Mucosa of descending colon (tissue), 3 donors: ENCODE measurements around the gene ARHGAP5. TPM values are rescaled to one million over a fixed set of nuclear protein-coding genes. Genes with fewer than 3 reads are reported as not detected.

Source experiments
- ATAC-seq: fragments of 200-7000 bp; cut with Tn5 transposase; one replicate; pipeline ENCODE4 v1.9.1; 2020; ENCODE audit warnings: mild to moderate bottlenecking, moderate library complexity
- DNase-seq, 3 donors: peaks; one replicate each; pipeline ENCODE4 v3.0.0-alpha.2; 2020
- H3K36me3 ChIP-seq: fragments of 200-600 bp; one replicate; pipeline ENCODE4 v1.8.0; 2021; ENCODE audit warnings: low read depth, mild to moderate bottlenecking
- H3K4me1 ChIP-seq: fragments of 200-600 bp; one replicate; pipeline ENCODE4 v1.8.0; 2021; ENCODE audit warnings: low read depth, mild to moderate bottlenecking
- H3K4me3 ChIP-seq: fragments of 200-600 bp; one replicate; pipeline ENCODE4 v1.8.0; 2021; ENCODE audit warnings: mild to moderate bottlenecking
- H3K9me3 ChIP-seq: fragments of 200-600 bp; one replicate; pipeline ENCODE4 v1.8.0; 2021; ENCODE audit warnings: mild to moderate bottlenecking
- CTCF ChIP-seq: fragments of 200-600 bp; IDR thresholded peaks from one replicate; pipeline ENCODE4 v1.8.0; 2022; ENCODE audit warnings: antibody characterized with exemption, mild to moderate bottlenecking
- intact Hi-C, 2 donors: fragments of 100-400 bp; cut with DNase I in 1 of 2; cut with micrococcal nuclease in 1 of 2; formaldehyde crosslinking; loops; one replicate each; pipeline versions ENCODE4 v1.11.0 to v1.11.1; 2022; cut with DNase I, micrococcal nuclease
- total RNA-seq, 3 donors: library from RNA; stranded (reverse); fragmentation: NEBNext Ultra II Directional in 2 of 3; extraction: Animal tissue kit (Norgen Biotek cat#: 25700) in 2 of 3; gene quantifications; one replicate each; pipeline versions ENCODE4 v1.2.1 to v1.2.4, GENCODE V29; 2021 to 2023
- donor health status: DM: no; HTN: no; CAD: no; lungs with moderate emphysema.
- donor health status: DM: no; HTN: no; CAD: no.
- donor health status: DM: no; HTN: yes; CAD: no.

The ARHGAP5 gene
- total RNA-seq, 3 donors from 2014 or later, result 94.7 to 203 (median 106) TPM

- no peaks in the 10 kb centered on the region for H3K36me3 ChIP-seq
- DNase-seq (no peak), ATAC-seq (peak; percentile 22)
- no peaks in the 10 kb centered on the region for H3K9me3 ChIP-seq
- peaks cover 40% of the 10 kb centered on the region for H3K4me1 ChIP-seq
- intact Hi-C loops, result no loop called here
- TF ChIP-seq CTCF, result no peak
- H3K4me3 ChIP-seq, result no peak overlapping the region
Measured at GRCh38 chr14:32087173-32087861, 10.2 kb downstream of the ARHGAP5 start.

- intact Hi-C loops, result no loop called here
- ATAC-seq (no peak), DNase-seq (no peak)
- no peaks in the 10 kb centered on the region for H3K36me3 ChIP-seq
- H3K9me3 ChIP-seq, result no peaks in the 10 kb centered on the region
- no peak overlapping the region for H3K4me3 ChIP-seq
- H3K4me1 ChIP-seq, result peaks cover 35% of the 10 kb centered on the region
- TF ChIP-seq CTCF, result no peak
Measured at GRCh38 chr14:32087907-32088306, 10.8 kb downstream of the ARHGAP5 start.

- intact Hi-C loops, result no loop called here
- no peak for ATAC-seq
Measured at GRCh38 chr14:32090686-32091085, 13.6 kb downstream of the ARHGAP5 start.

GRCh38 chr14:32099473-32099872 is 22.4 kb downstream of the ARHGAP5 start:
- H3K9me3 ChIP-seq, result no peaks in the 10 kb centered on the region
- H3K36me3 ChIP-seq, result no peaks in the 10 kb centered on the region
- ATAC-seq (no peak), DNase-seq (no peak)
- peaks cover 16% of the 10 kb centered on the region for H3K4me1 ChIP-seq
- no peak overlapping the region for H3K4me3 ChIP-seq
- no peak for TF ChIP-seq CTCF
- intact Hi-C loops, result no loop called here

More at GRCh38 chr14:32090686-32091085, 13.6 kb downstream of the ARHGAP5 start:
- no peak for TF ChIP-seq CTCF
- no peak for DNase-seq
- no peak overlapping the region for H3K4me3 ChIP-seq
- no peaks in the 10 kb centered on the region for H3K36me3 ChIP-seq
- H3K4me1 ChIP-seq, result peaks cover 16% of the 10 kb centered on the region
- no peaks in the 10 kb centered on the region for H3K9me3 ChIP-seq

GRCh38 chr14:32100175-32100574 is 23.1 kb downstream of the ARHGAP5 start:
- no peaks in the 10 kb centered on the region for H3K9me3 ChIP-seq
- H3K4me3 ChIP-seq, result no peak overlapping the region
- no peak for ATAC-seq
- no peaks in the 10 kb centered on the region for H3K36me3 ChIP-seq
- DNase-seq, result no peak
- no peak for TF ChIP-seq CTCF
- H3K4me1 ChIP-seq, result peaks cover 22% of the 10 kb centered on the region
- intact Hi-C loops, result no loop called here
